Measurements from ENCODE around the gene RAPGEF4.

- TF ChIP-seq GATA2 (IDR thresholded peaks at IDR 0.05; ENCODE audit: low read depth, low read length) (no peak), GATA3 (IDR thresholded peaks at IDR 0.05; ENCODE audit: low read depth, low read length) (no peak)
Measured at GRCh38 chr2:172865422-172865821, 129.8 kb downstream of the RAPGEF4 start.
